ENCODE results near the gene ABCG4. TPM values are rescaled to one million over a fixed set of nuclear protein-coding genes. Genes with fewer than 3 reads are reported as not detected.

The ABCG4 gene
- total RNA-seq, 1 experiment from 2014 or later: 1.9 TPM

DNA sequence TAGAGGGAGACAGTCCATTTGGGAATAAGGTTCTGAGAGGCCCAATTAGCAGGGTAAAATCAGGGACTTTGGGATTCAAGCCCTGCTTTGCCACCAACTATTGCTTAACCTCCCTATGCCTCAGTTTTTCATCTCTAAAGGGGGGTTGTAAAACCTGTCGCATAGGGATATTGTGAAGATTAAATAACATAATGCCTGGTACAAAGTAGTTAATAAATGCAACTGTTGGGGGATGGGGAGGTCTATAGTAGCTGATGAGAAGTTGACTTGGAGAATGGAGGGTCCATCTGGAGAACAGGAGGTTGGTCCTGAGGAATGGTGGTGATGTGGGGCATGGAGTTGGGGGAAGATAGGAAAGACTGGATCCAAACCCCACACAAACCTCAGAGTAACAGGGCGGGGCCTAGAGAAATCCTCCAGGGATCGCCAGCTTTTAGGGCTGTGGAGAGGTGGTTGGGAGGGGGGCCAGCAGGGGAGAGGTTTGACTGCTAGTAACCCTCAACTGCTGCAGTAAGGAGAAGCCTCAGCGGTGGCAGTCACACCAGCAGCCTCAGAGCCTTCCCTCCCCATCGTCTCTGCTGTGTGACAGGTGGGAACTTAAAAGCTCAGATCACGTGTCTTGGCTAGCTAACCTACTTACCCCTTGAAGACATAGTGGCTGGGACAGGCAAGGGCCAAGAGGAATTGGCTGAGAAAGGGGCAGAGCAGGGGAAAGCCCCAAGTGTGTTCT is 1.1 kb upstream of the ABCG4 start:
- Histone ChIP-seq H3K27ac (ENCODE audit: low read depth, low read length) (no peak overlapping the region), H3K36me3 (ENCODE audit: control insufficient read depth in 1 of 2, insufficient read depth in 2 of 2, low read length in 2 of 2) (no peaks in the 10 kb centered on the region), H3K4me2 (ENCODE audit: low read length) (no peak overlapping the region), H3K4me3 (replicated peaks in 1 of 2; ENCODE audit: low read depth in 1 of 2, low read length in 2 of 2) (no peak overlapping the region), H2AFZ (ENCODE audit: low read depth, low read length, poor library complexity, severe bottlenecking) (no peak overlapping the region), H4K20me1 (ENCODE audit: insufficient read depth) (no peaks in the 10 kb centered on the region), H3K9me2 (ENCODE audit: insufficient read depth) (no peaks in the 10 kb centered on the region), H3K9me3 (ENCODE audit: control insufficient read depth in 1 of 2, insufficient read depth in 1 of 2, low read depth in 1 of 2, low read length in 2 of 2) (no peaks in the 10 kb centered on the region), H3K9ac (ENCODE audit: low read length) (no peak overlapping the region), H3K4me1 (ENCODE audit: control insufficient read depth in 1 of 2, insufficient read depth in 2 of 2, low read length in 2 of 2) (peaks cover 8 to 35% of the 10 kb centered on the region in 2 experiments; a peak in 3 of 4 replicates), H3K79me2 (ENCODE audit: insufficient read depth, low read length) (no peaks in the 10 kb centered on the region), H3K27me3 (ENCODE audit: insufficient read depth, low read length) (no peaks in the 10 kb centered on the region)
- no peak for ATAC-seq
- CTCF ChIA-PET: interaction anchor here (0.7 kb wide), 1 partner anchor 8 kb away, joined by 3 read pairs; no protein-coding TSS in a partner anchor
- no TSS peak for BruUV-seq (replicated peaks)
- no peak for DNase-seq (ENCODE audit: low read depth, low spot score)
- intact Hi-C loops (cut with micrococcal nuclease): loop anchor here (5.0 kb wide), 1 partner anchor 325 kb away; no protein-coding TSS in a partner anchor
- TF ChIP-seq, protein P1, sequence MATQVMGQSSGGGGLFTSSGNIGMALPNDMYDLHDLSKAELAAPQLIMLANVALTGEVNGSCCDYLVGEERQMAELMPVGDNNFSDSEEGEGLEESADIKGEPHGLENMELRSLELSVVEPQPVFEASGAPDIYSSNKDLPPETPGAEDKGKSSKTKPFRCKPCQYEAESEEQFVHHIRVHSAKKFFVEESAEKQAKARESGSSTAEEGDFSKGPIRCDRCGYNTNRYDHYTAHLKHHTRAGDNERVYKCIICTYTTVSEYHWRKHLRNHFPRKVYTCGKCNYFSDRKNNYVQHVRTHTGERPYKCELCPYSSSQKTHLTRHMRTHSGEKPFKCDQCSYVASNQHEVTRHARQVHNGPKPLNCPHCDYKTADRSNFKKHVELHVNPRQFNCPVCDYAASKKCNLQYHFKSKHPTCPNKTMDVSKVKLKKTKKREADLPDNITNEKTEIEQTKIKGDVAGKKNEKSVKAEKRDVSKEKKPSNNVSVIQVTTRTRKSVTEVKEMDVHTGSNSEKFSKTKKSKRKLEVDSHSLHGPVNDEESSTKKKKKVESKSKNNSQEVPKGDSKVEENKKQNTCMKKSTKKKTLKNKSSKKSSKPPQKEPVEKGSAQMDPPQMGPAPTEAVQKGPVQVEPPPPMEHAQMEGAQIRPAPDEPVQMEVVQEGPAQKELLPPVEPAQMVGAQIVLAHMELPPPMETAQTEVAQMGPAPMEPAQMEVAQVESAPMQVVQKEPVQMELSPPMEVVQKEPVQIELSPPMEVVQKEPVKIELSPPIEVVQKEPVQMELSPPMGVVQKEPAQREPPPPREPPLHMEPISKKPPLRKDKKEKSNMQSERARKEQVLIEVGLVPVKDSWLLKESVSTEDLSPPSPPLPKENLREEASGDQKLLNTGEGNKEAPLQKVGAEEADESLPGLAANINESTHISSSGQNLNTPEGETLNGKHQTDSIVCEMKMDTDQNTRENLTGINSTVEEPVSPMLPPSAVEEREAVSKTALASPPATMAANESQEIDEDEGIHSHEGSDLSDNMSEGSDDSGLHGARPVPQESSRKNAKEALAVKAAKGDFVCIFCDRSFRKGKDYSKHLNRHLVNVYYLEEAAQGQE (IDR thresholded peaks at IDR 0.05; ENCODE audit: low read depth): no peak
- TF ChIP-seq EZH2phosphoT487 (IDR thresholded peaks at IDR 0.05; ENCODE audit: borderline replicate concordance) (no peak), POLR2A (IDR thresholded peaks at IDR 0.05; ENCODE audit: borderline replicate concordance, extremely low read depth, insufficient read depth, insufficient read length) (no peak), TCF7L2 (IDR thresholded peaks at IDR 0.05; ENCODE audit: borderline replicate concordance, extremely low read depth, insufficient read depth, insufficient read length) (no peak), FOSL1 (IDR thresholded peaks at IDR 0.05; ENCODE audit: low read depth) (no peak), EGR1 (IDR thresholded peaks at IDR 0.05; ENCODE audit: low read depth) (no peak), SRF (IDR thresholded peaks at IDR 0.05; ENCODE audit: low read depth) (no peak), ZNF274 (IDR thresholded peaks at IDR 0.05; ENCODE audit: low read depth, low read length) (no peak), RAD21 (IDR thresholded peaks at IDR 0.05; ENCODE audit: low read depth) (no peak), CBX3 (IDR thresholded peaks at IDR 0.05; ENCODE audit: low read depth) (no peak), CEBPB (IDR thresholded peaks at IDR 0.05; ENCODE audit: low read depth) (no peak), ZFX (IDR thresholded peaks at IDR 0.05) (no peak), JUND (IDR thresholded peaks at IDR 0.05) (no peak), YY1 (IDR thresholded peaks at IDR 0.05; ENCODE audit: extremely low read depth, insufficient replicate concordance, low read depth, low read length) (no peak), SP1 (IDR thresholded peaks at IDR 0.05; ENCODE audit: low read depth) (no peak)
- TF ChIP-seq, protein P2, sequence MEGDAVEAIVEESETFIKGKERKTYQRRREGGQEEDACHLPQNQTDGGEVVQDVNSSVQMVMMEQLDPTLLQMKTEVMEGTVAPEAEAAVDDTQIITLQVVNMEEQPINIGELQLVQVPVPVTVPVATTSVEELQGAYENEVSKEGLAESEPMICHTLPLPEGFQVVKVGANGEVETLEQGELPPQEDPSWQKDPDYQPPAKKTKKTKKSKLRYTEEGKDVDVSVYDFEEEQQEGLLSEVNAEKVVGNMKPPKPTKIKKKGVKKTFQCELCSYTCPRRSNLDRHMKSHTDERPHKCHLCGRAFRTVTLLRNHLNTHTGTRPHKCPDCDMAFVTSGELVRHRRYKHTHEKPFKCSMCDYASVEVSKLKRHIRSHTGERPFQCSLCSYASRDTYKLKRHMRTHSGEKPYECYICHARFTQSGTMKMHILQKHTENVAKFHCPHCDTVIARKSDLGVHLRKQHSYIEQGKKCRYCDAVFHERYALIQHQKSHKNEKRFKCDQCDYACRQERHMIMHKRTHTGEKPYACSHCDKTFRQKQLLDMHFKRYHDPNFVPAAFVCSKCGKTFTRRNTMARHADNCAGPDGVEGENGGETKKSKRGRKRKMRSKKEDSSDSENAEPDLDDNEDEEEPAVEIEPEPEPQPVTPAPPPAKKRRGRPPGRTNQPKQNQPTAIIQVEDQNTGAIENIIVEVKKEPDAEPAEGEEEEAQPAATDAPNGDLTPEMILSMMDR (IDR thresholded peaks at IDR 0.05 in 2 of 3, conservative IDR thresholded peaks at IDR 0.05 in 1 of 3; ENCODE audit: borderline replicate concordance in 1 of 3, insufficient read depth in 1 of 3, low read depth in 2 of 3, low read length in 2 of 3): no peak
- POLR2A ChIA-PET: no interaction called here
- RAD21 ChIA-PET (ENCODE audit: low non-redundant PET in 1 of 2, low total read pairs in 2 of 2, uncharacterized antibody in 2 of 2, unreplicated experiment in 2 of 2): no interaction called here
